ENCODE measurements around the gene LYPD6. TPM values are rescaled to one million over a fixed set of nuclear protein-coding genes. Genes with fewer than 3 reads are reported as not detected.

The LYPD6 gene
- total RNA-seq, 1 donor from 2014 or later, result 30.1 TPM

- no peak for DNase-seq (ENCODE audit: low spot score)
Observed at GRCh38 chr2:149507974-149508373, 177.6 kb downstream of the LYPD6 start.

- DNase-seq (ENCODE audit: low spot score), result no peak
Observed at GRCh38 chr2:149513461-149513860, 183.1 kb downstream of the LYPD6 start.
